GM10266 (cell line): ENCODE data around the gene CCL19.

Experiments used
- DNase-seq: peaks from one replicate; pipeline ENCODE4 v3.0.0; 2012; ENCODE audit errors: extremely low spot score
- TF ChIP-seq, protein P1 (sequence below): IDR thresholded peaks from 2 replicates; pipeline ENCODE4 v1.5.1; 2012; ENCODE audit warnings: mild to moderate bottlenecking, low read depth; ENCODE audit not compliant: control insufficient read depth, insufficient read depth; ENCODE audit errors: missing control alignments

CCL19 gene

DNA sequence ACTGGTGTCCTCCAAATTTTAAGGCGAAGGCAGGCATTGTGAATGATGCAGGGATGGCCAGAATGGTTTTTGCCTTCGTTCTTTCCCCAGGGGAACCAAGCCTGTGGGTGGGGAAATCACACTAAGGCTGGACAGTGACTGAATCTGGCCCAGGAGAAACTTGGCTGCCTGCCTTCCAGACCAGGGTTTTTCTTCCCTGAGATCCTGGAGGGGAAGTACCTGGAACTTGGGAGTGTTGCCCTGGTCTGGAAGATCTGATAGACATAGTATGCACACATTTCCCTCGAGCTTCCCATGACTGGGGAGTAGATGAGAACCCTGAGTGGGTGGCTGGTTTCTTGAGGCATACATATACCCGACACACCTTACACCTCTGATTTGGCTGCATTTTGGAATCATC is 39.8 kb downstream of the CCL19 start:
- TF ChIP-seq, protein P1, sequence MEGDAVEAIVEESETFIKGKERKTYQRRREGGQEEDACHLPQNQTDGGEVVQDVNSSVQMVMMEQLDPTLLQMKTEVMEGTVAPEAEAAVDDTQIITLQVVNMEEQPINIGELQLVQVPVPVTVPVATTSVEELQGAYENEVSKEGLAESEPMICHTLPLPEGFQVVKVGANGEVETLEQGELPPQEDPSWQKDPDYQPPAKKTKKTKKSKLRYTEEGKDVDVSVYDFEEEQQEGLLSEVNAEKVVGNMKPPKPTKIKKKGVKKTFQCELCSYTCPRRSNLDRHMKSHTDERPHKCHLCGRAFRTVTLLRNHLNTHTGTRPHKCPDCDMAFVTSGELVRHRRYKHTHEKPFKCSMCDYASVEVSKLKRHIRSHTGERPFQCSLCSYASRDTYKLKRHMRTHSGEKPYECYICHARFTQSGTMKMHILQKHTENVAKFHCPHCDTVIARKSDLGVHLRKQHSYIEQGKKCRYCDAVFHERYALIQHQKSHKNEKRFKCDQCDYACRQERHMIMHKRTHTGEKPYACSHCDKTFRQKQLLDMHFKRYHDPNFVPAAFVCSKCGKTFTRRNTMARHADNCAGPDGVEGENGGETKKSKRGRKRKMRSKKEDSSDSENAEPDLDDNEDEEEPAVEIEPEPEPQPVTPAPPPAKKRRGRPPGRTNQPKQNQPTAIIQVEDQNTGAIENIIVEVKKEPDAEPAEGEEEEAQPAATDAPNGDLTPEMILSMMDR: no peak

DNA sequence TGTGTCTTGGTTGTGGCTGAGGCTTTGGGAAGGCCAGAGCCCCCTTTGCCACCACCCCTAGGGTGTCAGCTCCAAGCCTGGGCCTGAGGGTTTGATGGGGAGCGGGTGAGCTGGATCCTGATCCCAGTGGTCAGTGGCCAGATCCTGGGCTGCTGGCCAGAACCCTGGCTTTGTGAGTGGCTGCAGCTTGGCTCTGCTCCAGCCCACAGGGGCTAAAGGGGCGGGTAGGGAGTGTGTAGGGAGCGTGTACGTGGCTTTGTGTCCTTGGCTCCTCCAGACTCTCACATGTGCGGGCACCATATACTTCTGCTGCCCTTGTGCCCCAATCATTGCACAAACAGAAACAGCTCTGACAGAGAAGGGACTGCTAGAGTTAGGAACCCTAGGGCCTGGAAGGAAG is 40.3 kb downstream of the CCL19 start:
- TF ChIP-seq, protein P1: no peak
- no peak for DNase-seq

More for the DNA sequence above, 39.8 kb downstream of the CCL19 start:
- no peak for DNase-seq

DNA sequence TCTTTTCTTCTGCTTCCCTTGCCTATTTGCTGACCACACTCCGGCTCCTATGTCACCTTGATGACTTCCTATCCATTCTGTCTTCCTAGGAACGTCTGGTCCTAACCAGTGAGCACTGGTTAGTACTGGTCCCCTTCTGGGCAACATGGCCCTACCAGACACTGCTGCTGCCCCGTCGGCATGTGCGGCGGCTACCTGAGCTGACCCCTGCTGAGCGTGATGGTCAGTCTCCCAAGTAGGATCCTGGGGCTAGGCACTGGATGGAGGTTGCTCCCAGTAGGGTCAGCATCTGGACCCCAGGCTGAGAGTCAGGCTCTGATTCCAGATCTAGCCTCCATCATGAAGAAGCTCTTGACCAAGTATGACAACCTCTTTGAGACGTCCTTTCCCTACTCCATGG is 42.4 kb downstream of the CCL19 start:
- no peak for DNase-seq

DNA sequence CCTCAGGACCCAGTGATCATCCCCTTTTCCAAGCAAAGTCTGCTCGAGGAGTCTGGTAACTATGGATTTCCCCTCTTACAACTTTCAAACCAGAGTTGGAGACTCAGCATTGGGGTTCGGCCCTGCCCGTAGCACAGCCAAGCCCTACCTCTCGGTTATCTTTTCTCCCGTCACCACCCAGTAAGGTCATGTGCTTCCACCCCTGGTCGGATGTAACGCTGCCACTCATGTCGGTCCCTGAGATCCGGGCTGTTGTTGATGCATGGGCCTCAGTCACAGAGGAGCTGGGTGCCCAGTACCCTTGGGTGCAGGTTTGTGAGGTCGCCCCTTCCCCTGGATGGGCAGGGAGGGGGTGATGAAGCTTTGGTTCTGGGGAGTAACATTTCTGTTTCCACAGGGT is 43.4 kb downstream of the CCL19 start:
- TF ChIP-seq, protein P1: no peak
- no peak for DNase-seq

More for the DNA sequence above, 42.4 kb downstream of the CCL19 start:
- TF ChIP-seq, protein P1: no peak

DNA sequence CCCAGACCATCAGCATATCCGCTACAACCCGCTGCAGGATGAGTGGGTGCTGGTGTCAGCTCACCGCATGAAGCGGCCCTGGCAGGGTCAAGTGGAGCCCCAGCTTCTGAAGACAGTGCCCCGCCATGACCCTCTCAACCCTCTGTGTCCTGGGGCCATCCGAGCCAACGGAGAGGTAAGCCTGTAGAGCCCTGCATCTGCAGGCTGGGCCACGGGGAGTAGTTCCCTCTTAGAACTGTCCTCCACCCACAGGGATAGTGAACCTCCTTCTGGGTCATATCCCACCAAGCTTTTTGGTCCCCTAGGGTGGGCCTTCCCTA is 44.0 kb downstream of the CCL19 start:
- TF ChIP-seq, protein P1: no peak
- no peak for DNase-seq

DNA sequence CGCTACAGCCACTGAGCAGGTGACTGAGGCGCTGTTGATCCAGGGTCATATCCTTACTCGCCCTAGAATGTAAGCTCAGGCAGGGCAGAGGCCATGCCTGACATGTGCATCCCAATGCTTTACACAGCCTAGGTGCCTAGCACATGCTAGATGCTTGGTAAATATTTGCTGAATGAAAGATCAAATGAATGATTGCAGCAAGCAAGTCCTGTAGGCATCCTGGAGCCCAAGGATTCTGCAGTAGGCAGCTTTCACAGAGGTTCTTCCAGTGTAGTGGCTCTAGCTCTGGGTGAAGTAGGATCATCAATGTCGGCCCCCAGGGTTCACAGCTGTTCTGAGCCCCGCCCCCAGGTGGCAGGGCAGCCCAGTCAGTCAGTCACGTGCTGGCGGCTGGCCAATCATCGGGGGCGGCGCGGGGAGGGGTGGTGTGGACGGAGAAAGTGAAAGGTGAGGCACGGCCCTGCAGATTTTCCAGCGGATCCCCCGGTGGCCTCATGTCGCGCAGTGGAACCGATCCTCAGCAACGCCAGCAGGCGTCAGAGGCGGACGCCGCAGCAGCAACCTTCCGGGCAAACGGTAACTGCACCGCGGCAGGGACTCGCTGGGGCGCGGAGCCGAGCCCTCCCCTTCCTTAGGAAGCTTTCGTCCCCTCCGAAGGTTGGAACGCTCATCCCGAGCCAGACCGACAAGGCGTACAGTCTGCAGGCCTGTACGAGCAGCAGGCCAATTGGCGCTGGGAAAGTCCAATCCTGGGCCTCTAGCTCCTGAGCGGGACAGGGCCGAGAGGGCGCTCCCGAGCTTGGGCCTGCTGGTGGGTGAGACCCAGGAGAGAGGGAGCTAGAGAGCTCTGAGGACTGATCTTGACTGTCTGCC is 44.6 kb downstream of the CCL19 start, which contains the start of gene GALT:
GALT (plus strand) TSS at position 465 of the 873 bp plus-strand sequence; CDS start at position 495, 30 bp downstream.
- TF ChIP-seq, protein P1: peak; percentile 66

DNA sequence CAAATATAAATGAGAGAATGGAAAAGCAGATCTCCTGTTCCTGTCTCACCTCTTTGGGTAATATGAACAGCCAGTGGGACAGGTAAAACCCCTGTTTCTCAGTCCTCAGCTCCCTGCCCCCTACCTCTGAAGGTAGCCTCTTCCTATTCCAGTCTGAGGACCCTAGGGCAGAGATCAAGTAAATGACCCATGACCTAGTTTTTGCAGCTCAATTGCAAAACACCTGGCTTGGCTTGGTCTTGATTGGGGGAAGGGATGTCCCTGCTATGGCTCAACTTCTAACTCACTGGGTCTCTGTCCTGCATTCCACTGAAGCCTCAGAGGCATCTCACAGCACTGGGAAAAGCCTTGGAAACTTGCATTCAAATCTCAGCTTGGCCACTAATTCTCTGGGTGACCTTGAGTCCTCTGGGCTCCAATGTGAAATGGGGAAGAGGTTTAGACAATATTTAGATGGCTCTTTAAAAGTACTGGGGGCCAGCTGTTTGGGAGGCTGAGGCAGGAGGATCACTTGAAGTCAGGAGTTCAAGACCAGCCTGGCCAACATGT is 46.2 kb downstream of the CCL19 start:
- DNase-seq: no peak
- TF ChIP-seq, protein P1: no peak

More for the DNA sequence above, 44.6 kb downstream of the CCL19 start, which contains the start of gene GALT:
- DNase-seq: peak; percentile 98
